Upper lobe of left lung (tissue), 4 donors: ENCODE results near the gene XPO6.

Experiments used
- EP300 ChIP-seq, 4 donors: sonication (generic); formaldehyde crosslinking; IDR thresholded peaks; one replicate each; pipeline ENCODE4 v1.5.1; 2017; ENCODE audit warnings: antibody characterized with exemption in 4 of 4, control low read depth in 2 of 4
- POLR2A ChIP-seq, 4 donors: fragments of 450-650 bp; IDR thresholded peaks; one replicate each; pipeline ENCODE4 v1.5.1; 2016 to 2017; ENCODE audit warnings: antibody characterized with exemption in 4 of 4, mild to moderate bottlenecking in 2 of 4
- POLR2AphosphoS5 ChIP-seq, 2 donors: sonication (generic); formaldehyde crosslinking; IDR thresholded peaks; one replicate each; pipeline ENCODE4 v1.5.1; 2017; ENCODE audit warnings: antibody characterized with exemption in 2 of 2
- TF ChIP-seq, protein P1 (sequence below), 6 experiments: fragments of 450-650 bp in 4 of 6; fragments of 200-600 bp in 2 of 6; sonication (generic) in 2 of 6; IDR thresholded peaks; one replicate each; pipeline ENCODE4 v1.5.1; 2016 to 2019; ENCODE audit warnings: antibody characterized with exemption in 6 of 6

- TF ChIP-seq, protein P1, sequence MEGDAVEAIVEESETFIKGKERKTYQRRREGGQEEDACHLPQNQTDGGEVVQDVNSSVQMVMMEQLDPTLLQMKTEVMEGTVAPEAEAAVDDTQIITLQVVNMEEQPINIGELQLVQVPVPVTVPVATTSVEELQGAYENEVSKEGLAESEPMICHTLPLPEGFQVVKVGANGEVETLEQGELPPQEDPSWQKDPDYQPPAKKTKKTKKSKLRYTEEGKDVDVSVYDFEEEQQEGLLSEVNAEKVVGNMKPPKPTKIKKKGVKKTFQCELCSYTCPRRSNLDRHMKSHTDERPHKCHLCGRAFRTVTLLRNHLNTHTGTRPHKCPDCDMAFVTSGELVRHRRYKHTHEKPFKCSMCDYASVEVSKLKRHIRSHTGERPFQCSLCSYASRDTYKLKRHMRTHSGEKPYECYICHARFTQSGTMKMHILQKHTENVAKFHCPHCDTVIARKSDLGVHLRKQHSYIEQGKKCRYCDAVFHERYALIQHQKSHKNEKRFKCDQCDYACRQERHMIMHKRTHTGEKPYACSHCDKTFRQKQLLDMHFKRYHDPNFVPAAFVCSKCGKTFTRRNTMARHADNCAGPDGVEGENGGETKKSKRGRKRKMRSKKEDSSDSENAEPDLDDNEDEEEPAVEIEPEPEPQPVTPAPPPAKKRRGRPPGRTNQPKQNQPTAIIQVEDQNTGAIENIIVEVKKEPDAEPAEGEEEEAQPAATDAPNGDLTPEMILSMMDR (IDR thresholded peaks at IDR 0.05), result no peak
- TF ChIP-seq EP300 (IDR thresholded peaks at IDR 0.05) (no peak), POLR2AphosphoS5 (IDR thresholded peaks at IDR 0.05) (no peak), POLR2A (IDR thresholded peaks at IDR 0.05) (no peak)
These were observed 126.2 kb downstream of the XPO6 start for GRCh38 chr16:28085389-28086171.
